Endodermal cell (in vitro differentiated cells): ENCODE results near the gene KIFAP3. TPM values are rescaled to one million over a fixed set of nuclear protein-coding genes. Genes with fewer than 3 reads are reported as not detected.
"Not testable (repeated sequence)": the region's sequence is repeated elsewhere in the genome, so short reads cannot be mapped to it uniquely, and the experiment has no call there.

ENCODE experiments used
- DNase-seq: peaks from one replicate; pipeline ENCODE4 v3.0.0-alpha.2; 2017
- H3K27ac ChIP-seq: 2 replicates; pipeline ENCODE4 v1.5.1; 2013; ENCODE audit warnings: mild to moderate bottlenecking, low read depth, low read length, moderate library complexity
- H3K27me3 ChIP-seq: 2 replicates; pipeline ENCODE4 v1.6.1; 2013; ENCODE audit warnings: mild to moderate bottlenecking, low read length, moderate library complexity; ENCODE audit not compliant: insufficient read depth, control insufficient read depth, poor library complexity, severe bottlenecking
- H3K36me3 ChIP-seq: 2 replicates; pipeline ENCODE4 v1.7.0; 2013; ENCODE audit warnings: mild to moderate bottlenecking, low read length, moderate library complexity; ENCODE audit not compliant: control insufficient read depth, insufficient read depth
- H3K4me1 ChIP-seq: one replicate; pipeline ENCODE4 v1.7.0; 2013; ENCODE audit warnings: low read length; ENCODE audit not compliant: control insufficient read depth, insufficient read depth
- H3K4me3 ChIP-seq: 2 replicates; pipeline ENCODE4 v1.5.1; 2013; ENCODE audit warnings: mild to moderate bottlenecking, low read length, moderate library complexity
- H3K9ac ChIP-seq: 2 replicates; pipeline ENCODE4 v1.6.1; 2013; ENCODE audit warnings: mild to moderate bottlenecking, low read length, moderate library complexity; ENCODE audit not compliant: poor library complexity, severe bottlenecking; ENCODE audit errors: extremely low read depth
- H3K9me3 ChIP-seq: 2 replicates; pipeline ENCODE4 v1.6.1; 2013; ENCODE audit warnings: mild to moderate bottlenecking, low read length, moderate library complexity; ENCODE audit not compliant: control insufficient read depth
- H3K27ac Mint-ChIP-seq: 2 replicates; pipeline ENCODE4 v1.8.0; 2020; ENCODE audit warnings: mixed read lengths
- H3K27me3 Mint-ChIP-seq: 2 replicates; pipeline ENCODE4 v1.8.0; 2021; ENCODE audit warnings: mild to moderate bottlenecking, mixed read lengths; ENCODE audit not compliant: insufficient read depth
- H3K36me3 Mint-ChIP-seq: 2 replicates; pipeline ENCODE4 v1.8.0; 2020; ENCODE audit warnings: low read depth, mixed read lengths
- H3K4me1 Mint-ChIP-seq: 2 replicates; pipeline ENCODE4 v1.8.0; 2020; ENCODE audit warnings: mixed read lengths
- H3K4me3 Mint-ChIP-seq: 2 replicates; pipeline ENCODE4 v1.8.0; 2020; ENCODE audit warnings: mild to moderate bottlenecking, moderate library complexity, mixed read lengths
- H3K9me3 Mint-ChIP-seq: 2 replicates; pipeline ENCODE4 v1.8.0; 2020; ENCODE audit warnings: mild to moderate bottlenecking, mixed read lengths
- CTCF ChIP-seq: fragments of 200-600 bp; sonication (generic); conservative IDR thresholded peaks from 2 replicates; pipeline ENCODE4 v1.5.0; 2021; ENCODE audit warnings: antibody characterized with exemption, mild to moderate bottlenecking
- WGBS, 2 experiments: methylation state at CpG; one replicate each; pipeline versions ENCODE4 v1.1.5 to v1.1.7; 2013; ENCODE audit warnings: missing lambda C conversion rate in 2 of 2, mixed read lengths in 1 of 2; ENCODE audit not compliant: insufficient coverage in 1 of 2, insufficient read length in 1 of 2; 5-methylcytosine and 5-hydroxymethylcytosine counted together
- total RNA-seq, 2 donors: library from RNA; stranded (reverse); fragmentation: NEBNext Ultra II Directional in 1 of 2; extraction: Animal tissue kit (Norgen Biotek cat#: 25700) in 1 of 2; gene quantifications; 2 replicates in 1 of 2; 3 replicates in 1 of 2; pipeline ENCODE4 v1.2.1, GENCODE V29; 2021

KIFAP3 gene
- total RNA-seq, 2 donors from 2014 or later, result 8.9 to 14.5 TPM

DNA sequence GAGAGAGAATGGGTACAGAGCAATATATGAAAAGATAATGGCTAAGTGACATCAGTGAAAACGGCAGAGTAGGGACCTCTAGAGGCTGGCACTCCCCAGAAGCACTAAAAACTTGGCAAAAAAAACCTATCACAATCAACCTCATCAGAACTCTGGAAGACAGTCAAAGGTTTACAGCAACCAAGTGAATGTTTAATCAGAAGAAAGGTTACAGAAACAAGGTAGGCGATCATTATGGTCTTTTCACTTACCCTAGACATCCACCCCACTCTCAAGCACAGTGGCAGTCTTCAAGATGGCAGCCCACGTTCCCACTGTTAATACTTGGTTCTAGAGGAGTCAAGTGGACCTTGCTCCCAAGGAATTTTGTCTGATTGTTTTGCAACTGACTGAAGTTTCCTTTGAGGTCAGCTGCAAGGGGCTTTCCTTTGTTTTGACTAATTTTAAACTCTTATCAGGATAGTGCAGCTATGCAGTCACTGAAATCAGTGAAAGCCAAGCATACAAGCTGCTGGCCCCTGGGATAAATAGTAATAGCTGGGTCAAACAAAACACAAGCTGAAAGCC is 7.2 kb downstream of the KIFAP3 start:
- TF ChIP-seq CTCF, result peak; percentile 24
- H3K4me1 Mint-ChIP-seq, result peaks cover 8% of the 10 kb centered on the region
- Histone ChIP-seq H3K27me3 (no peaks in the 10 kb centered on the region), H3K27ac (no peak overlapping the region), H3K9ac (no peak overlapping the region), H3K9me3 (no peaks in the 10 kb centered on the region), H3K36me3 (no peaks in the 10 kb centered on the region), H3K4me3 (no peak overlapping the region), H3K4me1 (peaks cover 4% of the 10 kb centered on the region)
- no peak overlapping the region for H3K4me3 Mint-ChIP-seq
- no peak for DNase-seq
- H3K9me3 Mint-ChIP-seq, result peaks cover 4% of the 10 kb centered on the region
- H3K36me3 Mint-ChIP-seq, result no peaks in the 10 kb centered on the region
- no peak overlapping the region for H3K27ac Mint-ChIP-seq
- 80 to 85% methylated on average over 1 to 3 of the region's 3 CpGs for WGBS, 2 experiments
- no peaks in the 10 kb centered on the region for H3K27me3 Mint-ChIP-seq

DNA sequence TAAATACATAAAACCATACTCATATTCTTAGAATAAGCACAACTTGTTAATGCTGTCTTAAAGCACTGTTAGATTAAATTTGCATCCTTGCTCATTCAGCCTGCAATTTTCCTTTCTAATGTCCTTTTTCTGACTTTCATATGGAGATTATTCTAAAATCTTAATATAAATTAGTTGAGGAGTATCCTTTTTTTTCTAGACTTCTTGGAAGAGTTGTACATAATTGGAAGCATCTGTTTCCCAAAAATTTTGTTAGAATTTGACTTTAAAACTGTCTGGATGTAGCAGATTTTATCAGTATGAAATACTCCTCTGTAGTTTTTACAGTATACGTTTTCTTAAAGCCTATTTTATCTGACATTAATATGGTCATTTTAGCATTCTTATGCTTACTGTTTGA is 9.7 kb downstream of the KIFAP3 start:
- peaks cover 8% of the 10 kb centered on the region for H3K4me1 Mint-ChIP-seq
- Histone ChIP-seq H3K4me3 (no peak overlapping the region), H3K9me3 (no peaks in the 10 kb centered on the region), H3K27ac (no peak overlapping the region), H3K27me3 (no peaks in the 10 kb centered on the region), H3K36me3 (no peaks in the 10 kb centered on the region), H3K9ac (no peak overlapping the region), H3K4me1 (peaks cover 4% of the 10 kb centered on the region)
- no peaks in the 10 kb centered on the region for H3K36me3 Mint-ChIP-seq
- no peak overlapping the region for H3K4me3 Mint-ChIP-seq
- no peak for TF ChIP-seq CTCF
- H3K27me3 Mint-ChIP-seq, result no peaks in the 10 kb centered on the region
- no peak overlapping the region for H3K27ac Mint-ChIP-seq
- peaks cover 7% of the 10 kb centered on the region for H3K9me3 Mint-ChIP-seq
- DNase-seq, result no peak
- 100% methylated on average over 1 of the region's 1 CpG; no CpG with 5 or more reads in 1 of the 2 experiments for WGBS, 2 experiments

DNA sequence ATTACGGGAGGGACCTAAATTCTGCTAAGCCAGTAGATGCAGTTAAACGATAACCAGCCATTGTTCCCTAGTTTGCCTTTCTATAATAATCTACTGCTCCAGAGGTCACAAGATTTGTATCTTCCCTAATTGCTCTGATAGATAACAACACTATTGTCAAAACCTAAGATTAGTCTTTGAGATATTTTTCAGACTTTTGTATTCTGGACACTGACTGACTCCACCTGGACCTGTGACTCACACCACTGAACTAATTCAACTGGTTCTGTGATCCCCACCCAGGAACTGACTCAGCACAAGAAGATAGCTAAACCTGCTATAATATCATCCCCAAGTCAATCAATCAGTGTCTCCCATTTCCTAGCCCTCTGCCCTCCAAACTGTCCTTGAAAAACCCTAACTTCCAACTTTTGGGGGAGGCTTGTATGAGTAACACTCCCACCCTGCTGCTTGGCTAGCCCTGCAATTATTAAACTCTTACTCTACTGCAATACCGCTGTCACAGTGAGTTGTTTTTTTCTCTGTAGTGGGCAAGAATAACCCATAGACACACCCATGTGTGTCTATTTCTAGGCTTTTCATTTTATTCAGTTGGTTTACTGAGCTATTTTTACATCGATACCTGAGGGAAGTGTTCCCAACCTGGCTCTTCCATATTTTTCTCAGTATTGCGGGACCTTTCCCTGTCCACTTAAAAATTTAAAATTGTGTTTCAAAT is 11.2 kb downstream of the KIFAP3 start:
- no peak overlapping the region for H3K27ac Mint-ChIP-seq
- H3K4me3 Mint-ChIP-seq, result no peak overlapping the region
- peaks cover 8% of the 10 kb centered on the region for H3K4me1 Mint-ChIP-seq
- Histone ChIP-seq H3K9ac (no peak overlapping the region), H3K27me3 (no peaks in the 10 kb centered on the region), H3K9me3 (no peaks in the 10 kb centered on the region), H3K27ac (no peak overlapping the region), H3K4me1 (peaks cover 4% of the 10 kb centered on the region), H3K4me3 (no peak overlapping the region), H3K36me3 (no peaks in the 10 kb centered on the region)
- no peaks in the 10 kb centered on the region for H3K27me3 Mint-ChIP-seq
- H3K9me3 Mint-ChIP-seq, result peaks cover 7% of the 10 kb centered on the region
- DNase-seq, result no peak
- 89 to 97% methylated on average over 3 to 5 of the region's 5 CpGs for WGBS, 2 experiments
- no peaks in the 10 kb centered on the region for H3K36me3 Mint-ChIP-seq
- no peak for TF ChIP-seq CTCF

GRCh38 chr1:170061676-170062075 is 12.8 kb downstream of the KIFAP3 start:
- 86 to 97% methylated on average over 3 of the region's 4 CpGs for WGBS, 2 experiments
- H3K4me3 ChIP-seq, H3K27me3 Mint-ChIP-seq, H3K27me3 ChIP-seq, H3K9ac ChIP-seq, H3K4me1 Mint-ChIP-seq, H3K9me3 ChIP-seq, H3K4me3 Mint-ChIP-seq, H3K27ac Mint-ChIP-seq, H3K4me1 ChIP-seq, H3K27ac ChIP-seq, DNase-seq, H3K9me3 Mint-ChIP-seq, H3K36me3 ChIP-seq, H3K36me3 Mint-ChIP-seq: not testable (repeated sequence)

DNA sequence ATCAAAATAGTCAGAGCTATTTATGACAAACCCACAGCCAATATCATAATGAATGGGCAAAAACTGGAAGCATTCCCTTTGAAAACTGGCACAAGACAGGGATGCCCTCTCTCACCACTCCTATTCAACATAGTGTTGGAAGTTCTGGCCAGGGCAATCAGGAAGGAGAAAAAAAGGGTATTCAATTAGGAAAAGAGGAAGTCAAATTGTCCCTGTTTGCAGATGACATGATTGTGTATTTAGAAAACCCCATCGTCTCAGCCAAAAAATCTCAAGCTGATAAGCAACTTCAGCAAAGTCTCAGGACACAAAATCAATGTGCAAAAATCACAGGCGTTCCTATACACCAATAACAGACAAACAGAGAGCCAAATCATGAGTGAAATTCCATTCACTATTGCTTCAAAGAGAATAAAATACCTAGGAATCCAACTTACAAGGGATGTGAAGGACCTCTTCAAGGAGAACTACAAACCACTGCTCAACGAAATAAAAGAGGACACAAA is 14.4 kb downstream of the KIFAP3 start:
- not testable (repeated sequence) for H3K27me3 Mint-ChIP-seq, H3K27me3 ChIP-seq, H3K9ac ChIP-seq, DNase-seq, H3K4me1 ChIP-seq, H3K4me3 ChIP-seq, H3K9me3 Mint-ChIP-seq, H3K27ac ChIP-seq, H3K4me1 Mint-ChIP-seq, H3K27ac Mint-ChIP-seq, H3K36me3 ChIP-seq, H3K36me3 Mint-ChIP-seq, H3K4me3 Mint-ChIP-seq, H3K9me3 ChIP-seq
- 82% methylated on average over 3 of the region's 3 CpGs; no CpG with 5 or more reads in 1 of the 2 experiments for WGBS, 2 experiments
